ENCODE measurements around the gene RFPL1.

GRCh38 chr22:29487426-29487986 lies 49.1 kb downstream of the RFPL1 start:
- TF ChIP-seq, protein P1, sequence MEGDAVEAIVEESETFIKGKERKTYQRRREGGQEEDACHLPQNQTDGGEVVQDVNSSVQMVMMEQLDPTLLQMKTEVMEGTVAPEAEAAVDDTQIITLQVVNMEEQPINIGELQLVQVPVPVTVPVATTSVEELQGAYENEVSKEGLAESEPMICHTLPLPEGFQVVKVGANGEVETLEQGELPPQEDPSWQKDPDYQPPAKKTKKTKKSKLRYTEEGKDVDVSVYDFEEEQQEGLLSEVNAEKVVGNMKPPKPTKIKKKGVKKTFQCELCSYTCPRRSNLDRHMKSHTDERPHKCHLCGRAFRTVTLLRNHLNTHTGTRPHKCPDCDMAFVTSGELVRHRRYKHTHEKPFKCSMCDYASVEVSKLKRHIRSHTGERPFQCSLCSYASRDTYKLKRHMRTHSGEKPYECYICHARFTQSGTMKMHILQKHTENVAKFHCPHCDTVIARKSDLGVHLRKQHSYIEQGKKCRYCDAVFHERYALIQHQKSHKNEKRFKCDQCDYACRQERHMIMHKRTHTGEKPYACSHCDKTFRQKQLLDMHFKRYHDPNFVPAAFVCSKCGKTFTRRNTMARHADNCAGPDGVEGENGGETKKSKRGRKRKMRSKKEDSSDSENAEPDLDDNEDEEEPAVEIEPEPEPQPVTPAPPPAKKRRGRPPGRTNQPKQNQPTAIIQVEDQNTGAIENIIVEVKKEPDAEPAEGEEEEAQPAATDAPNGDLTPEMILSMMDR (conservative IDR thresholded peaks at IDR 0.05; ENCODE audit: low read length): no peak
- no peak for TF ChIP-seq EZH2phosphoT487 (IDR thresholded peaks at IDR 0.05; ENCODE audit: borderline replicate concordance)
